Suppressor macrophage (primary cell): ENCODE measurements around the gene HSD17B3.
"Not testable (repeated sequence)": the region's sequence is repeated elsewhere in the genome, so short reads cannot be mapped to it uniquely, and the experiment has no call there.

ENCODE experiments used
- DNase-seq, 4 experiments: peaks; one replicate each; pipeline ENCODE4 v3.0.0-alpha.2; 2020 to 2022
- total RNA-seq, 17 experiments: gene quantifications; one replicate each; lab custom pipeline; 2026; ENCODE audit warnings: mixed read lengths in 6 of 17, inconsistent platforms in 3 of 17; lab: John Stamatoyannopoulos, UW

Gene HSD17B3
- 0 to 0.66 (median 0) reads per million in 17 experiments for total RNA-seq

GRCh38 chr9:96302021-96302420 is at the start of gene HSD17B3:
Gene HSD17B3 (minus strand): TSS chr9:96302176. CDS start chr9:96302104, 72 bp downstream.
- DNase-seq, result no peak

- DNase-seq, result no peak
Observed at GRCh38 chr9:96350866-96351265, 48.9 kb upstream of the HSD17B3 start.

- no peak for DNase-seq
Observed at GRCh38 chr9:96348261-96348660, 46.3 kb upstream of the HSD17B3 start.

GRCh38 chr9:96345551-96345950 is 43.6 kb upstream of the HSD17B3 start:
- no peak for DNase-seq

GRCh38 chr9:96344458-96345180 is 42.6 kb upstream of the HSD17B3 start:
- DNase-seq, result peak; percentile 29 to 58 (median 49)

GRCh38 chr9:96343515-96344360 is 41.8 kb upstream of the HSD17B3 start:
- no peak for DNase-seq

- DNase-seq, result no peak
Observed at GRCh38 chr9:96342571-96343245, 40.7 kb upstream of the HSD17B3 start.

- DNase-seq, result no peak
Observed at GRCh38 chr9:96340707-96341106, 38.7 kb upstream of the HSD17B3 start.

GRCh38 chr9:96338299-96338698 is 36.3 kb upstream of the HSD17B3 start:
- DNase-seq, result no peak

GRCh38 chr9:96333958-96334357 is 32.0 kb upstream of the HSD17B3 start:
- DNase-seq, result no peak

- DNase-seq, result no peak
Observed at GRCh38 chr9:96331236-96331947, 29.4 kb upstream of the HSD17B3 start.

GRCh38 chr9:96327694-96328352 is 25.8 kb upstream of the HSD17B3 start:
- DNase-seq, result peak; percentile 67 to 81 (median 76)

- DNase-seq, result no peak
Observed at GRCh38 chr9:96323169-96323568, 21.2 kb upstream of the HSD17B3 start.

- not testable (repeated sequence) for DNase-seq
Observed at GRCh38 chr9:96322736-96323135, 20.8 kb upstream of the HSD17B3 start.

GRCh38 chr9:96322210-96322609 is 20.2 kb upstream of the HSD17B3 start:
- not testable (repeated sequence) for DNase-seq

GRCh38 chr9:96321515-96321914 is 19.5 kb upstream of the HSD17B3 start:
- DNase-seq, result no peak

- DNase-seq, result no peak
Observed at GRCh38 chr9:96320749-96321280, 18.8 kb upstream of the HSD17B3 start.

GRCh38 chr9:96318921-96319565 is 17.1 kb upstream of the HSD17B3 start:
- peak in 3 of 4 experiments; percentile 18 to 44 (median 23) for DNase-seq

GRCh38 chr9:96317335-96317980 is 15.5 kb upstream of the HSD17B3 start:
- peak; percentile 56 to 77 (median 62) for DNase-seq

GRCh38 chr9:96309850-96310249 is 7.9 kb upstream of the HSD17B3 start:
- DNase-seq, result no peak
